Gastrocnemius medialis (tissue), 4 donors: Measurements from ENCODE around the gene GSTCD. TPM values are rescaled to one million over a fixed set of nuclear protein-coding genes. Genes with fewer than 3 reads are reported as not detected.
"Not testable (repeated sequence)": the region's sequence is repeated elsewhere in the genome, so short reads cannot be mapped to it uniquely, and the experiment has no call there.

ENCODE experiments used
- ATAC-seq, 2 donors: fragments of 150-250 bp; one replicate each; pipeline ENCODE4 v1.9.1; 2016
- DNase-seq, 2 donors: peaks; one replicate each; pipeline ENCODE4 v3.0.0-alpha.2; 2019
- H3K27ac ChIP-seq, 4 donors: fragments of 200-600 bp; sonication (generic); 1 replicate in 1 of 4; 2 replicates in 3 of 4; pipeline ENCODE4 v1.5.1; 2016 to 2018; ENCODE audit warnings: mild to moderate bottlenecking in 2 of 4, moderate library complexity in 1 of 4
- H3K27me3 ChIP-seq, 3 donors: fragments of 200-600 bp; sonication (generic) in 2 of 3; 1 replicate in 1 of 3; 2 replicates in 2 of 3; pipeline versions ENCODE4 v1.5.1 to v1.6.0; 2016 to 2019; ENCODE audit warnings: mild to moderate bottlenecking in 1 of 3, moderate library complexity in 1 of 3
- H3K36me3 ChIP-seq, 2 donors: fragments of 200-600 bp; sonication (generic) in 1 of 2; one replicate each; pipeline ENCODE4 v1.5.1; 2017 to 2018
- H3K4me1 ChIP-seq, 2 donors: fragments of 200-600 bp; sonication (generic) in 1 of 2; one replicate each; pipeline ENCODE4 v1.5.1; 2016 to 2017; ENCODE audit warnings: mild to moderate bottlenecking in 2 of 2
- H3K4me3 ChIP-seq, 4 donors: fragments of 200-600 bp; sonication (generic) in 3 of 4; 1 replicate in 1 of 4; 2 replicates in 3 of 4; pipeline ENCODE4 v1.5.1; 2016 to 2019; ENCODE audit warnings: mild to moderate bottlenecking in 2 of 4
- H3K9me3 ChIP-seq, 3 donors: fragments of 200-600 bp; sonication (generic) in 2 of 3; 1 replicate in 1 of 3; 2 replicates in 2 of 3; pipeline ENCODE4 v1.5.1; 2016 to 2019
- CTCF ChIP-seq, 5 experiments: fragments of 450-650 bp in 3 of 5; fragments of 200-600 bp in 2 of 5; sonication (generic) in 2 of 5; IDR thresholded peaks in 4 of 5; conservative IDR thresholded peaks in 1 of 5; 1 replicate in 4 of 5; 2 replicates in 1 of 5; pipeline ENCODE4 v1.5.1; 2016 to 2019; ENCODE audit warnings: antibody characterized with exemption in 5 of 5, mild to moderate bottlenecking in 3 of 5, moderate library complexity in 3 of 5
- POLR2A ChIP-seq, 2 donors: fragments of 450-650 bp; IDR thresholded peaks; one replicate each; pipeline ENCODE4 v1.6.1; 2017; ENCODE audit warnings: antibody characterized with exemption in 2 of 2, mild to moderate bottlenecking in 2 of 2, moderate library complexity in 2 of 2
- in situ Hi-C, 4 donors: fragments of 200-750 bp; cut with MboI; loops; one replicate each; pipeline versions ENCODE4 v1.15.0 to v1.8.0; 2017; ENCODE audit warnings: low sequenced_read_pairs in 4 of 4
- intact Hi-C: fragments of 100-400 bp; cut with DNase I; formaldehyde crosslinking; loops from one replicate; pipeline ENCODE4 v1.15.1; 2023; ENCODE audit warnings: low total_unique reads
- total RNA-seq, 4 donors: library from RNA; depleted of rRNA; stranded (reverse); fragments of >200 nt; gene quantifications; one replicate each; pipeline versions ENCODE4 v1.1.0 to v1.2.3, GENCODE V29; 2016

Gene GSTCD
- total RNA-seq, 4 donors from 2014 or later, result 1.8 to 15.0 (median 5.6) TPM

GRCh38 chr4:105719204-105719603 lies 10.6 kb downstream of the GSTCD start:
- Histone ChIP-seq H3K27me3 (no peaks in the 10 kb centered on the region), H3K4me3 (no peak overlapping the region), H3K27ac (no peak overlapping the region), H3K36me3 (no peaks in the 10 kb centered on the region), H3K9me3 (no peaks in the 10 kb centered on the region), H3K4me1 (peaks cover 8 to 12% of the 10 kb centered on the region in 2 donors)
- DNase-seq (no peak), ATAC-seq (no peak)
- in situ Hi-C loops, result loop anchor here in 3 of 4 donors (10.0 to 25.0 kb wide), 3 partner anchors 194 to 582 kb away; partner anchors contain the start of gene TET2 (in 2 of the 3)
- TF ChIP-seq POLR2A (IDR thresholded peaks at IDR 0.05) (no peak), CTCF (IDR thresholded peaks at IDR 0.05 in 4 of 5, conservative IDR thresholded peaks at IDR 0.05 in 1 of 5) (no peak)
- intact Hi-C loops, result loop anchor here (5.0 kb wide), 1 partner anchor 197 kb away; no protein-coding TSS in a partner anchor

GRCh38 chr4:105725623-105726022 lies 17.0 kb downstream of the GSTCD start:
- no peak overlapping the region for H3K4me3 ChIP-seq
- in situ Hi-C loops (no loop called here), intact Hi-C loops (no loop called here)

GRCh38 chr4:105729895-105730294 lies 21.3 kb downstream of the GSTCD start:
- in situ Hi-C loops, intact Hi-C loops, H3K4me1 ChIP-seq, H3K27me3 ChIP-seq, H3K27ac ChIP-seq, ATAC-seq, DNase-seq, H3K9me3 ChIP-seq, H3K36me3 ChIP-seq, H3K4me3 ChIP-seq: not testable (repeated sequence)

More at GRCh38 chr4:105725623-105726022, 17.0 kb downstream of the GSTCD start:
- H3K27ac ChIP-seq, result no peak overlapping the region
- TF ChIP-seq POLR2A (IDR thresholded peaks at IDR 0.05), result no peak
- no peak for TF ChIP-seq CTCF (IDR thresholded peaks at IDR 0.05 in 4 of 5, conservative IDR thresholded peaks at IDR 0.05 in 1 of 5)
- DNase-seq (no peak), ATAC-seq (no peak)
- no peaks in the 10 kb centered on the region for H3K9me3 ChIP-seq
- no peaks in the 10 kb centered on the region for H3K4me1 ChIP-seq
- no peaks in the 10 kb centered on the region for H3K36me3 ChIP-seq
- H3K27me3 ChIP-seq, result no peaks in the 10 kb centered on the region

- H3K36me3 ChIP-seq, intact Hi-C loops, H3K4me1 ChIP-seq, ATAC-seq, H3K4me3 ChIP-seq, H3K27ac ChIP-seq, H3K27me3 ChIP-seq, in situ Hi-C loops, DNase-seq: not testable (repeated sequence)
- H3K9me3 ChIP-seq, result peaks cover 0 to 13% (median 5%) of the 10 kb centered on the region in 3 donors
These were observed 26.6 kb downstream of the GSTCD start for GRCh38 chr4:105735217-105735616.

GRCh38 chr4:105741548-105741947 lies 33.0 kb downstream of the GSTCD start:
- H3K4me1 ChIP-seq, result no peaks in the 10 kb centered on the region
- no peaks in the 10 kb centered on the region for H3K27me3 ChIP-seq
- intact Hi-C loops, result no loop called here
- no peak for ATAC-seq
- peaks cover 0 to 11% (median 5%) of the 10 kb centered on the region in 3 donors for H3K9me3 ChIP-seq
- in situ Hi-C loops, result no loop called here
- H3K4me3 ChIP-seq, result no peak overlapping the region
- H3K36me3 ChIP-seq, result no peaks in the 10 kb centered on the region
- DNase-seq, result no peak
- TF ChIP-seq POLR2A (IDR thresholded peaks at IDR 0.05) (no peak), CTCF (IDR thresholded peaks at IDR 0.05 in 4 of 5, conservative IDR thresholded peaks at IDR 0.05 in 1 of 5) (no peak)
- H3K27ac ChIP-seq, result no peak overlapping the region

GRCh38 chr4:105748222-105748621 lies 39.6 kb downstream of the GSTCD start:
- Histone ChIP-seq H3K4me1 (no peaks in the 10 kb centered on the region), H3K9me3 (no peaks in the 10 kb centered on the region), H3K27me3 (no peaks in the 10 kb centered on the region), H3K27ac (no peak overlapping the region), H3K36me3 (no peaks in the 10 kb centered on the region), H3K4me3 (no peak overlapping the region)
- DNase-seq, result no peak
- in situ Hi-C loops, result no loop called here
- intact Hi-C loops, result no loop called here
- TF ChIP-seq CTCF (IDR thresholded peaks at IDR 0.05 in 4 of 5, conservative IDR thresholded peaks at IDR 0.05 in 1 of 5), result no peak
- TF ChIP-seq POLR2A (IDR thresholded peaks at IDR 0.05), result no peak
- ATAC-seq, result no peak
